Measurements from ENCODE around the gene VSTM5. TPM values are rescaled to one million over a fixed set of nuclear protein-coding genes. Genes with fewer than 3 reads are reported as not detected.

Gene VSTM5
- total and polyA plus RNA-seq, 4 donors, result 0.05 TPM; not detected in 3

DNA sequence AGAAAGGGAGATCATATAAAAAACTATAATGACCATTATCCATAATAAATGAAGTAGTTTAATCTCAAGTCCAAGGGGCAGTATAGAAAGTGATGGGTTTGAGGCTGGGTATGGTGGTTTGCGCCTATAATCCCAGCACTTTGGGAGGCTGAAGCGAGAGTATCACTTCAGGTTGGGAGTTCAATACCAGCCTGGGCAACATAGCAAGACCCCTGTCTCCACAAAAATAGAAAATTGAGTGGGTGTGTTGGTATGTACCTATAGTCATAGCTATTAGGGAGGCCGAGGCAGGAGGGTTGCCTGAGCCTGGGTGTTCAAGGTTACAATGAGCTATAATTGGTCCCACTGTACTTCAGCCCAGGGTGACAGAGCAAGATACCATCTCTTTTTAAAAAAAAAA, 42.4 kb downstream of the VSTM5 start:
- peaks cover 11 to 65% (median 50%) of the 10 kb centered on the region in 4 donors for H3K36me3 ChIP-seq (ENCODE audit: control insufficient read depth in 4 of 4, insufficient read depth in 3 of 4, low read depth in 1 of 4, low read length in 3 of 4)
- no peak overlapping the region for H3K27ac ChIP-seq (ENCODE audit: low read depth in 1 of 2, low read length in 2 of 2)
- no peak for DNase-seq (ENCODE audit: low spot score)
- H3K4me3 ChIP-seq (ENCODE audit: low read depth in 1 of 3, low read length in 3 of 3), result no peak overlapping the region
- TF ChIP-seq HNF4A (conservative IDR thresholded peaks at IDR 0.05) (no peak), JUND (IDR thresholded peaks at IDR 0.05) (no peak), YY1 (IDR thresholded peaks at IDR 0.05) (no peak), NR2F2 (IDR thresholded peaks at IDR 0.05) (no peak), EGR1 (IDR thresholded peaks at IDR 0.05; ENCODE audit: low read depth in 2 of 2) (no peak), TAF1 (conservative IDR thresholded peaks at IDR 0.05) (no peak), FOXA2 (IDR thresholded peaks at IDR 0.05) (no peak), FOXA1 (IDR thresholded peaks at IDR 0.05) (no peak), HNF4G (IDR thresholded peaks at IDR 0.05) (no peak), GABPA (IDR thresholded peaks at IDR 0.05 in 1 of 2, conservative IDR thresholded peaks at IDR 0.05 in 1 of 2) (no peak), SP1 (IDR thresholded peaks at IDR 0.05) (no peak), RXRA (IDR thresholded peaks at IDR 0.05) (no peak), RAD21 (IDR thresholded peaks at IDR 0.05) (no peak)
- TF ChIP-seq, protein P1, sequence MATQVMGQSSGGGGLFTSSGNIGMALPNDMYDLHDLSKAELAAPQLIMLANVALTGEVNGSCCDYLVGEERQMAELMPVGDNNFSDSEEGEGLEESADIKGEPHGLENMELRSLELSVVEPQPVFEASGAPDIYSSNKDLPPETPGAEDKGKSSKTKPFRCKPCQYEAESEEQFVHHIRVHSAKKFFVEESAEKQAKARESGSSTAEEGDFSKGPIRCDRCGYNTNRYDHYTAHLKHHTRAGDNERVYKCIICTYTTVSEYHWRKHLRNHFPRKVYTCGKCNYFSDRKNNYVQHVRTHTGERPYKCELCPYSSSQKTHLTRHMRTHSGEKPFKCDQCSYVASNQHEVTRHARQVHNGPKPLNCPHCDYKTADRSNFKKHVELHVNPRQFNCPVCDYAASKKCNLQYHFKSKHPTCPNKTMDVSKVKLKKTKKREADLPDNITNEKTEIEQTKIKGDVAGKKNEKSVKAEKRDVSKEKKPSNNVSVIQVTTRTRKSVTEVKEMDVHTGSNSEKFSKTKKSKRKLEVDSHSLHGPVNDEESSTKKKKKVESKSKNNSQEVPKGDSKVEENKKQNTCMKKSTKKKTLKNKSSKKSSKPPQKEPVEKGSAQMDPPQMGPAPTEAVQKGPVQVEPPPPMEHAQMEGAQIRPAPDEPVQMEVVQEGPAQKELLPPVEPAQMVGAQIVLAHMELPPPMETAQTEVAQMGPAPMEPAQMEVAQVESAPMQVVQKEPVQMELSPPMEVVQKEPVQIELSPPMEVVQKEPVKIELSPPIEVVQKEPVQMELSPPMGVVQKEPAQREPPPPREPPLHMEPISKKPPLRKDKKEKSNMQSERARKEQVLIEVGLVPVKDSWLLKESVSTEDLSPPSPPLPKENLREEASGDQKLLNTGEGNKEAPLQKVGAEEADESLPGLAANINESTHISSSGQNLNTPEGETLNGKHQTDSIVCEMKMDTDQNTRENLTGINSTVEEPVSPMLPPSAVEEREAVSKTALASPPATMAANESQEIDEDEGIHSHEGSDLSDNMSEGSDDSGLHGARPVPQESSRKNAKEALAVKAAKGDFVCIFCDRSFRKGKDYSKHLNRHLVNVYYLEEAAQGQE (IDR thresholded peaks at IDR 0.05), result no peak
- TF ChIP-seq, protein P2, sequence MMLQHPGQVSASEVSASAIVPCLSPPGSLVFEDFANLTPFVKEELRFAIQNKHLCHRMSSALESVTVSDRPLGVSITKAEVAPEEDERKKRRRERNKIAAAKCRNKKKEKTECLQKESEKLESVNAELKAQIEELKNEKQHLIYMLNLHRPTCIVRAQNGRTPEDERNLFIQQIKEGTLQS (IDR thresholded peaks at IDR 0.05), result no peak
- TF ChIP-seq, protein P3, sequence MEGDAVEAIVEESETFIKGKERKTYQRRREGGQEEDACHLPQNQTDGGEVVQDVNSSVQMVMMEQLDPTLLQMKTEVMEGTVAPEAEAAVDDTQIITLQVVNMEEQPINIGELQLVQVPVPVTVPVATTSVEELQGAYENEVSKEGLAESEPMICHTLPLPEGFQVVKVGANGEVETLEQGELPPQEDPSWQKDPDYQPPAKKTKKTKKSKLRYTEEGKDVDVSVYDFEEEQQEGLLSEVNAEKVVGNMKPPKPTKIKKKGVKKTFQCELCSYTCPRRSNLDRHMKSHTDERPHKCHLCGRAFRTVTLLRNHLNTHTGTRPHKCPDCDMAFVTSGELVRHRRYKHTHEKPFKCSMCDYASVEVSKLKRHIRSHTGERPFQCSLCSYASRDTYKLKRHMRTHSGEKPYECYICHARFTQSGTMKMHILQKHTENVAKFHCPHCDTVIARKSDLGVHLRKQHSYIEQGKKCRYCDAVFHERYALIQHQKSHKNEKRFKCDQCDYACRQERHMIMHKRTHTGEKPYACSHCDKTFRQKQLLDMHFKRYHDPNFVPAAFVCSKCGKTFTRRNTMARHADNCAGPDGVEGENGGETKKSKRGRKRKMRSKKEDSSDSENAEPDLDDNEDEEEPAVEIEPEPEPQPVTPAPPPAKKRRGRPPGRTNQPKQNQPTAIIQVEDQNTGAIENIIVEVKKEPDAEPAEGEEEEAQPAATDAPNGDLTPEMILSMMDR (IDR thresholded peaks at IDR 0.05; ENCODE audit: low read depth, low read length, missing input control), result no peak
- TF ChIP-seq, protein P4, sequence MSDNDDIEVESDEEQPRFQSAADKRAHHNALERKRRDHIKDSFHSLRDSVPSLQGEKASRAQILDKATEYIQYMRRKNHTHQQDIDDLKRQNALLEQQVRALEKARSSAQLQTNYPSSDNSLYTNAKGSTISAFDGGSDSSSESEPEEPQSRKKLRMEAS (IDR thresholded peaks at IDR 0.05), result no peak
- TF ChIP-seq, protein P5, sequence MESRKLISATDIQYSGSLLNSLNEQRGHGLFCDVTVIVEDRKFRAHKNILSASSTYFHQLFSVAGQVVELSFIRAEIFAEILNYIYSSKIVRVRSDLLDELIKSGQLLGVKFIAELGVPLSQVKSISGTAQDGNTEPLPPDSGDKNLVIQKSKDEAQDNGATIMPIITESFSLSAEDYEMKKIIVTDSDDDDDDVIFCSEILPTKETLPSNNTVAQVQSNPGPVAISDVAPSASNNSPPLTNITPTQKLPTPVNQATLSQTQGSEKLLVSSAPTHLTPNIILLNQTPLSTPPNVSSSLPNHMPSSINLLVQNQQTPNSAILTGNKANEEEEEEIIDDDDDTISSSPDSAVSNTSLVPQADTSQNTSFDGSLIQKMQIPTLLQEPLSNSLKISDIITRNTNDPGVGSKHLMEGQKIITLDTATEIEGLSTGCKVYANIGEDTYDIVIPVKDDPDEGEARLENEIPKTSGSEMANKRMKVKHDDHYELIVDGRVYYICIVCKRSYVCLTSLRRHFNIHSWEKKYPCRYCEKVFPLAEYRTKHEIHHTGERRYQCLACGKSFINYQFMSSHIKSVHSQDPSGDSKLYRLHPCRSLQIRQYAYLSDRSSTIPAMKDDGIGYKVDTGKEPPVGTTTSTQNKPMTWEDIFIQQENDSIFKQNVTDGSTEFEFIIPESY (IDR thresholded peaks at IDR 0.05), result no peak
- over 99% methylated on average over 3 of the region's 3 CpGs for WGBS
- no peaks in the 10 kb centered on the region for H3K4me1 ChIP-seq (ENCODE audit: control insufficient read depth in 4 of 4, insufficient read depth in 4 of 4, low read length in 3 of 4)
- H3K9ac ChIP-seq (ENCODE audit: low read depth in 1 of 2, low read length in 2 of 2), result no peak overlapping the region
- H3K27me3 ChIP-seq (ENCODE audit: control insufficient read depth in 4 of 4, insufficient read depth in 4 of 4, low read length in 3 of 4), result no peaks in the 10 kb centered on the region
- no peaks in the 10 kb centered on the region for H3K9me3 ChIP-seq (ENCODE audit: control insufficient read depth in 4 of 4, low read length in 3 of 4)
